HepG2 (cell line): ENCODE measurements around the gene UBB. TPM values are rescaled to one million over a fixed set of nuclear protein-coding genes. Genes with fewer than 3 reads are reported as not detected.

Experiments
- ATAC-seq: fragments of 200-7000 bp; cut with Tn5 transposase; 3 replicates; pipeline ENCODE4 v1.9.1; 2020; ENCODE audit warnings: mild to moderate bottlenecking, moderate library complexity
- BruUV-seq: library from RNA; stranded (reverse); fragments of 400-500 nt; replicated peaks from 2 replicates; lab custom pipeline; 2021; lab: Mats Ljungman, UMichigan
- CTCF ChIA-PET: fragments of 300-600 bp; formaldehyde crosslinking; extraction: SDS; loops from one replicate; lab custom pipeline; 2021; ENCODE audit warnings: low total read pairs, inconsistent platforms, low intra/inter-chr PET ratio; lab: Yijun Ruan, JAX
- POLR2A ChIA-PET: fragments of 350-600 bp; sonication (Branson Sonifier 250); formaldehyde crosslinking; loops from one replicate; lab custom pipeline; 2020; ENCODE audit warnings: antibody characterized with exemption, inconsistent platforms; lab: Yijun Ruan, JAX
- DNase-seq: peaks from one replicate; pipeline ENCODE4 v3.0.0-alpha.2; 2015; ENCODE audit warnings: low spot score
- FAIRE-seq: peaks from 3 replicates; lab custom pipeline; 2011; peaks lifted over from hg19 to GRCh38; lab: Jason Lieb, UNC
- H2AFZ ChIP-seq: one replicate; pipeline ENCODE4 v1.6.1; 2011; ENCODE audit warnings: low read length, inconsistent platforms
- H3K27ac ChIP-seq: fragments of 300-600 bp; 3 replicates; pipeline ENCODE4 v1.8.0; 2011; ENCODE audit warnings: mixed run types, mild to moderate bottlenecking, mixed read lengths, low read length, inconsistent platforms; ENCODE audit not compliant: insufficient read depth; ENCODE audit errors: extremely low read length
- H3K27me3 ChIP-seq, 2 experiments: fragments of 200-600 bp in 1 of 2; 2 replicates in 1 of 2; 3 replicates in 1 of 2; pipeline versions ENCODE4 v1.6.0 to v1.8.0; 2011; ENCODE audit warnings: low read length in 2 of 2, mild to moderate bottlenecking in 2 of 2, moderate library complexity in 2 of 2, inconsistent platforms in 1 of 2; ENCODE audit not compliant: insufficient read depth in 2 of 2, control insufficient read depth in 1 of 2
- H3K36me3 ChIP-seq, 2 experiments: fragments of 200-600 bp in 1 of 2; replicated peaks in 1 of 2; 2 replicates in 1 of 2; 3 replicates in 1 of 2; pipeline versions ENCODE4 v1.5.1 to v1.8.0; 2011; ENCODE audit warnings: low read length in 2 of 2, inconsistent platforms in 1 of 2; ENCODE audit not compliant: insufficient read depth in 2 of 2, control insufficient read depth in 1 of 2
- H3K4me1 ChIP-seq: 2 replicates; pipeline ENCODE4 v1.5.1; 2012; ENCODE audit warnings: low read length, inconsistent platforms; ENCODE audit not compliant: insufficient read depth
- H3K4me2 ChIP-seq: 2 replicates; pipeline ENCODE4 v1.6.0; 2011; ENCODE audit warnings: low read depth, low read length, inconsistent platforms
- H3K4me3 ChIP-seq, 3 experiments: fragments of 200-600 bp in 1 of 3; sonication (generic), shearing (Covaris generic) in 1 of 3; replicated peaks in 1 of 3; 2 replicates each; pipeline ENCODE4 v1.5.1; 2011 to 2016; ENCODE audit warnings: low read length in 3 of 3, inconsistent platforms in 2 of 3, low read depth in 2 of 3, mild to moderate bottlenecking in 2 of 3, control low read depth in 1 of 3, mixed read lengths in 1 of 3; ENCODE audit not compliant: insufficient read depth in 1 of 3
- H3K79me2 ChIP-seq: one replicate; pipeline ENCODE4 v1.6.1; 2011; ENCODE audit warnings: low read length, inconsistent platforms; ENCODE audit not compliant: insufficient read depth
- H3K9ac ChIP-seq: 2 replicates; pipeline ENCODE4 v1.6.0; 2011; ENCODE audit warnings: mild to moderate bottlenecking, low read depth, low read length, inconsistent platforms; ENCODE audit not compliant: insufficient read depth
- H3K9me3 ChIP-seq: 2 replicates; pipeline ENCODE4 v1.5.1; 2012; ENCODE audit warnings: mild to moderate bottlenecking, low read length
- H4K20me1 ChIP-seq: 2 replicates; pipeline ENCODE4 v1.6.0; 2011; ENCODE audit warnings: inconsistent platforms, mild to moderate bottlenecking, low read length, moderate library complexity; ENCODE audit not compliant: insufficient read depth
- ARNT2 ChIP-seq: sonication (generic); formaldehyde crosslinking; IDR thresholded peaks from 2 replicates; pipeline ENCODE4 v1.8.0; 2022; ENCODE audit warnings: mild to moderate bottlenecking, low read depth, missing genetic modification reagents, moderate library complexity
- EED ChIP-seq: sonication (generic); formaldehyde crosslinking; IDR thresholded peaks from 2 replicates; pipeline ENCODE4 v1.5.0; 2020; ENCODE audit warnings: mild to moderate bottlenecking, missing genetic modification reagents
- GLI4 ChIP-seq: sonication (generic); formaldehyde crosslinking; IDR thresholded peaks from 2 replicates; pipeline ENCODE4 v1.5.1; 2020; ENCODE audit warnings: missing genetic modification reagents, mild to moderate bottlenecking, moderate library complexity, borderline replicate concordance
- HNF4A ChIP-seq: sonication (generic); formaldehyde crosslinking; IDR thresholded peaks from 2 replicates; pipeline ENCODE4 v1.4.0; 2020; ENCODE audit warnings: missing genetic modification reagents
- NR2F1 ChIP-seq, 2 experiments: fragments of 450-650 bp in 1 of 2; formaldehyde crosslinking in 1 of 2; IDR thresholded peaks; 2 replicates each; pipeline versions ENCODE4 v1.5.0 to v1.6.1; 2016 to 2020; ENCODE audit warnings: mild to moderate bottlenecking in 1 of 2, missing compliant biosample characterization in 1 of 2, missing genetic modification reagents in 1 of 2, moderate library complexity in 1 of 2
- NR2F6 ChIP-seq, 2 experiments: IDR thresholded peaks; 2 replicates each; pipeline ENCODE4 v1.6.1; 2016; ENCODE audit warnings: antibody characterized with exemption in 1 of 2, mild to moderate bottlenecking in 1 of 2
- RARA ChIP-seq: IDR thresholded peaks from 2 replicates; pipeline ENCODE4 v1.6.1; 2016; ENCODE audit warnings: missing genetic modification reagents, missing compliant biosample characterization
- RFX1 ChIP-seq: fragments of 450-650 bp; IDR thresholded peaks from 2 replicates; pipeline ENCODE4 v1.6.1; 2017
- RXRB ChIP-seq: IDR thresholded peaks from 2 replicates; pipeline ENCODE4 v1.6.1; 2016; ENCODE audit warnings: borderline replicate concordance, missing genetic modification reagents, missing compliant biosample characterization
- SALL1 ChIP-seq: sonication (generic); formaldehyde crosslinking; IDR thresholded peaks from 2 replicates; pipeline ENCODE4 v1.8.0; 2022; ENCODE audit warnings: mild to moderate bottlenecking, missing genetic modification reagents
- TEAD3 ChIP-seq: optimal IDR thresholded peaks from 2 replicates; pipeline ENCODE3; 2016; ENCODE audit warnings: borderline replicate concordance
- ZBTB3 ChIP-seq: sonication (generic); formaldehyde crosslinking; IDR thresholded peaks from 2 replicates; pipeline ENCODE4 v1.4.0; 2020; ENCODE audit warnings: low read depth, mild to moderate bottlenecking, moderate library complexity, missing genetic modification reagents, borderline replicate concordance
- ZBTB37 ChIP-seq: sonication (generic); formaldehyde crosslinking; IDR thresholded peaks from 2 replicates; pipeline ENCODE4 v1.4.0; 2020; ENCODE audit warnings: mild to moderate bottlenecking, missing genetic modification reagents
- ZFP37 ChIP-seq: sonication (generic); formaldehyde crosslinking; IDR thresholded peaks from 2 replicates; pipeline ENCODE4 v1.4.0; 2020; ENCODE audit warnings: missing genetic modification reagents, borderline replicate concordance
- ZNF121 ChIP-seq: sonication (generic); formaldehyde crosslinking; IDR thresholded peaks from 2 replicates; pipeline ENCODE4 v1.5.0; 2020; ENCODE audit warnings: mild to moderate bottlenecking, missing genetic modification reagents
- ZNF18 ChIP-seq: sonication (generic); formaldehyde crosslinking; IDR thresholded peaks from 2 replicates; pipeline ENCODE4 v1.8.0; 2022; ENCODE audit warnings: mild to moderate bottlenecking, missing genetic modification reagents; ENCODE audit not compliant: insufficient replicate concordance
- ZNF225 ChIP-seq: sonication (generic); formaldehyde crosslinking; IDR thresholded peaks from 2 replicates; pipeline ENCODE4 v1.4.0; 2020; ENCODE audit warnings: mild to moderate bottlenecking, missing genetic modification reagents
- ZNF441 ChIP-seq: sonication (generic); formaldehyde crosslinking; IDR thresholded peaks from 2 replicates; pipeline ENCODE4 v1.7.0; 2021; ENCODE audit warnings: missing genetic modification reagents, borderline replicate concordance
- WGBS: methylation state at CpG from one replicate; pipeline ENCODE4 v1.1.6; 2017; ENCODE audit warnings: low lambda C conversion rate; 5-methylcytosine and 5-hydroxymethylcytosine counted together
- in situ Hi-C: cut with HindIII; loops from 2 replicates; pipeline ENCODE4 v1.10.0; 2017; ENCODE audit warnings: low pct_unique_long_range_greater_than_20kb; ENCODE audit not compliant: extremely low pct_ligation_motif_present
- intact Hi-C: fragments of 100-400 bp; cut with micrococcal nuclease; formaldehyde crosslinking; loops from one replicate; pipeline ENCODE4 v1.10.0; 2022; ENCODE audit not compliant: unreplicated experiment
- polyA plus RNA-seq, 8 experiments: library from polyadenylated mRNA; depleted of rRNA in 3 of 8; stranded (reverse) in 7 of 8; unstranded in 1 of 8; fragments of >200 nt; fragmentation: Illumina TruSeq in 4 of 8; extraction: Trizol in 4 of 8; gene quantifications; 2 replicates each; pipeline versions ENCODE4 v1.2.1 to v1.2.3, GENCODE V29; 2011 to 2016; ENCODE audit warnings: low read depth in 4 of 8, missing spikeins in 1 of 8, mixed read lengths in 1 of 8; ENCODE audit not compliant: insufficient read depth in 1 of 8
- total RNA-seq, 5 experiments: library from RNA; depleted of rRNA; stranded (reverse); fragments of >200 nt; fragmentation: Illumina TruSeq; extraction: Trizol; gene quantifications; 2 replicates each; pipeline ENCODE4 v1.2.3, GENCODE V29; 2016; ENCODE audit warnings: low read depth in 1 of 5

UBB gene
- total and polyA plus RNA-seq, 2 of the 13 experiments (the other 11 are each of a cell fraction or from before 2014, with no cell fraction given): 1,130 to 2,066 TPM

- DNase-seq: peak; percentile 49
- peaks cover 18% of the 10 kb centered on the region for H3K79me2 ChIP-seq
- in situ Hi-C loops (loop anchor here (5.0 kb wide), 1 partner anchor 38 kb away; the partner anchor contains the start of gene TRPV2), intact Hi-C loops (no loop called here)
- H3K27ac ChIP-seq: peak overlapping the region; percentile 29
- peak; percentile 16; the same call in 2 of the 3 replicates for ATAC-seq
- H2AFZ ChIP-seq: no peak overlapping the region
- H3K4me3 ChIP-seq: peak overlapping the region in 1 of 3 experiments; percentile 40; a peak in 1 of 6 replicates
- TF ChIP-seq TEAD3 (CRISPR knock-in tag): peak; percentile 58
- peak in 1 of 2 experiments; percentile 13; a peak in 1 of 4 replicates for TF ChIP-seq NR2F1 (CRISPR knock-in tag; IDR thresholded peaks at IDR 0.05)
- TF ChIP-seq RXRB (CRISPR knock-in tag): 0 out of 2 replicates have a peak, but pooled peaks have one; percentile 8
- TF ChIP-seq ZBTB37 (CRISPR knock-in tag): no peak
- no peak for TF ChIP-seq ZNF225
- 0 out of 2 replicates have a peak, but pooled peaks have one; percentile 19 for TF ChIP-seq EED (CRISPR knock-in tag)
- 0 out of 2 replicates have a peak, but pooled peaks have one; percentile 26 for TF ChIP-seq SALL1 (CRISPR knock-in tag)
- TF ChIP-seq ZNF18 (CRISPR knock-in tag): peak; percentile 97
- TF ChIP-seq ZFP37 (CRISPR knock-in tag): no peak
- TF ChIP-seq ZBTB3 (CRISPR knock-in tag): peak; percentile 59; the same call in 1 of the 2 replicates
- 0 out of 2 replicates have a peak, but pooled peaks have one; percentile 34 for TF ChIP-seq ARNT2 (CRISPR knock-in tag)
- TF ChIP-seq RFX1: no peak
- peak; percentile 68 for TF ChIP-seq RARA (CRISPR knock-in tag)
- TF ChIP-seq NR2F6 (IDR thresholded peaks at IDR 0.05): peak; percentile 30; the same call in 1 of the 2 replicates
- peak; percentile 58; the same call in 1 of the 2 replicates for TF ChIP-seq NR2F6 (CRISPR knock-in tag; IDR thresholded peaks at IDR 0.05)
- peak; percentile 90 for TF ChIP-seq ZNF441
- TF ChIP-seq HNF4A: 0 out of 2 replicates have a peak, but pooled peaks have one; percentile 10
- TF ChIP-seq ZNF121: 0 out of 2 replicates have a peak, but pooled peaks have one; percentile 8
- 0 out of 2 replicates have a peak, but pooled peaks have one; percentile 25 for TF ChIP-seq GLI4 (CRISPR knock-in tag)
- no peak overlapping the region for H3K9ac ChIP-seq
- no peaks in the 10 kb centered on the region for H3K9me3 ChIP-seq
- H4K20me1 ChIP-seq: peaks cover 21% of the 10 kb centered on the region
- peaks cover 70% of the 10 kb centered on the region for H3K4me1 ChIP-seq
- 17% methylated on average over 6 of the region's 8 CpGs for WGBS
- no peaks in the 10 kb centered on the region; a peak in 1 of 5 replicates for H3K27me3 ChIP-seq
- peaks cover 7 to 11% of the 10 kb centered on the region in 2 experiments; a peak in 3 of 5 replicates for H3K36me3 ChIP-seq
- FAIRE-seq: no peak
- peak overlapping the region; percentile 74 for H3K4me2 ChIP-seq
- ChIA-PET CTCF (no interaction called here), POLR2A (interaction anchor here (1.5 to 2.0 kb wide), 8 partner anchors 13 to 62 kb away, joined by 5 to 45 read pairs (median 14); partner anchors contain the start of gene CENPV)
- no TSS peak for BruUV-seq
These were observed 1.2 kb upstream of the UBB start for GRCh38 chr17:16379654-16380053.
